ENCODE data around the gene DHRS7B.
A peak's percentile ranks its signal among the peaks of the same experiment; 100 is the strongest.

The DHRS7B gene

GRCh38 chr17:21209511-21210175 lies 82.9 kb downstream of the DHRS7B start:
- H3K4me1 ChIP-seq (ENCODE audit: insufficient read depth, low read length) = peaks cover 9% of the 10 kb centered on the region
- H3K9me3 ChIP-seq (ENCODE audit: control insufficient read depth, insufficient read depth, low read length) = no peaks in the 10 kb centered on the region
- no peak overlapping the region for H3K9ac ChIP-seq (ENCODE audit: low read depth, low read length)
- H3K36me3 ChIP-seq (ENCODE audit: insufficient read depth, low read length) = peaks cover 7% of the 10 kb centered on the region; the same call in 1 of the 2 replicates

GRCh38 chr17:21210411-21211076 lies 83.8 kb downstream of the DHRS7B start:
- Histone ChIP-seq H3K9ac (ENCODE audit: low read depth, low read length) (no peak overlapping the region), H3K36me3 (ENCODE audit: insufficient read depth, low read length) (peaks cover 7% of the 10 kb centered on the region; the same call in 1 of the 2 replicates), H3K9me3 (ENCODE audit: control insufficient read depth, insufficient read depth, low read length) (no peaks in the 10 kb centered on the region), H3K4me1 (ENCODE audit: insufficient read depth, low read length) (peaks cover 6% of the 10 kb centered on the region; the same call in 1 of the 2 replicates)

GRCh38 chr17:21211825-21212479 lies 85.2 kb downstream of the DHRS7B start:
- peaks cover 7% of the 10 kb centered on the region; the same call in 1 of the 2 replicates for H3K36me3 ChIP-seq (ENCODE audit: insufficient read depth, low read length)
- peaks cover 11% of the 10 kb centered on the region; the same call in 1 of the 2 replicates for H3K4me1 ChIP-seq (ENCODE audit: insufficient read depth, low read length)
- no peak overlapping the region for H3K9ac ChIP-seq (ENCODE audit: low read depth, low read length)
- no peaks in the 10 kb centered on the region for H3K9me3 ChIP-seq (ENCODE audit: control insufficient read depth, insufficient read depth, low read length)

DNA sequence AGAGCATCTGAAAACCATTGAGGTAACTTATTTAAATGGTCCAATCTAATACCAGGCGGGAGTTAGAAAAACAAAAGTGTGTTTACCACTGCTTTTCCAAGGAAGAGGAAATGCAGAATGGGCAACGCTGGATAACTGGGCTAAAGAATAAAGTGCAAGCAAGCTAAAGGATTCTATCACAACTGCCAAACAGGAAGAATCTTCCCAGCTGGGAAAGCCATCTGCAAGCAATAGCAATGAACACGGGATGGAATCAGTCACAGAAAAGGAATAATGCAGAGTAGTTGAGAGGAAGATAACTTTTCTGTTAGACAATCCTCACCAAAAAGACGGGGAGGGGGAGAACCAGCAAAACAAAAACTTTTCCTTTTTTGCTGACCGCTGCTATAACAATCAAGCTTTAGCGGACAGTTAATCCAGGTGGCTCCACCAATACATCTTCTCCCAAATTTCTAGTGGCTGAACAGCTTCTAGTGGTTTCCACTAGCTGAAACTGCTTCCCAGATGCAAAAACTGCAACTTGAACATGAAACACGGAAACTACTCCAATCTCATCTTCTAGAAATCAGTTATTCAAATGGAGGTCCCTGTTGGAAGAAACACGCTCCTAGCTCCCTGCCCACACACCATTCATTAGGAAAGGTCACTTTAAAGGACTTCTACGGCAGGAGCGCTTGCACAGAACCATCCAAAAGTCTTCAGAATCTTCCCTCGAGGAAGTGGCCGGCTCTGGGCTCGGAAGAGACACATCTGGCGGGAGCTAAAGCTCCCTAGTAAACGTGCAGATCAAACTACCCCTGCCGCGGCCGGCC lies 86.3 kb downstream of the DHRS7B start:
- Histone ChIP-seq H3K9me3 (ENCODE audit: control insufficient read depth, insufficient read depth, low read length) (no peaks in the 10 kb centered on the region), H3K36me3 (ENCODE audit: insufficient read depth, low read length) (peaks cover 7% of the 10 kb centered on the region; the same call in 1 of the 2 replicates), H3K9ac (ENCODE audit: low read depth, low read length) (peak overlapping the region; percentile 74), H3K4me1 (ENCODE audit: insufficient read depth, low read length) (peaks cover 11% of the 10 kb centered on the region)

DNA sequence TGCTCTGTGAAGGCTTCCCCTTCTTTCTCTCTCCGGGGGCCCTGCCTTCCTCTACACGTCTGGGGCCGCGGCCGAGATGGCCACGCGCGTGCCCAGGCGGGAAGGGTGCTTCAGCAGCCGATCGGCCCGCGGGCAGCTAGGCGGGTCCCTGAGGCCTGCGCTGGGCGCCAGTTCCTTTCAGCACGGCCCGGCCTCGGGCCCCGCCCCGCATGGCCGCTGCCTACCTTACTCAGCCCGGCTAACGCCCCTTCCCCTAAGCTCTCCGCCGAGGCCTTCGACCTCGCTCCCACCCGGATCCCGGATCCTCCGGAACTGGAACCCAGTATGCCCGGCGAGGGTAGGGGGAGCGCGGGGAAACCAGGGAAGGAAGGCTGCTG lies 86.9 kb downstream of the DHRS7B start:
- peaks cover 7% of the 10 kb centered on the region; the same call in 1 of the 2 replicates for H3K36me3 ChIP-seq (ENCODE audit: insufficient read depth, low read length)
- H3K4me1 ChIP-seq (ENCODE audit: insufficient read depth, low read length) = peaks cover 11% of the 10 kb centered on the region
- peak overlapping the region; percentile 74 for H3K9ac ChIP-seq (ENCODE audit: low read depth, low read length)
- no peaks in the 10 kb centered on the region for H3K9me3 ChIP-seq (ENCODE audit: control insufficient read depth, insufficient read depth, low read length)

- Histone ChIP-seq H3K36me3 (ENCODE audit: insufficient read depth, low read length) (peaks cover 7% of the 10 kb centered on the region; the same call in 1 of the 2 replicates), H3K9ac (ENCODE audit: low read depth, low read length) (peak within 1 kb of the TSS; percentile 74), H3K9me3 (ENCODE audit: control insufficient read depth, insufficient read depth, low read length) (no peaks in the 10 kb centered on the region), H3K4me1 (ENCODE audit: insufficient read depth, low read length) (peaks cover 11% of the 10 kb centered on the region)
Observed at GRCh38 chr17:21214015-21214776, 87.4 kb downstream of the DHRS7B start, which contains the start of gene TMEM11. Gene TMEM11 (minus strand): TSS chr17:21214161. CDS start chr17:21214152, 9 bp downstream.

- peaks cover 11% of the 10 kb centered on the region for H3K4me1 ChIP-seq (ENCODE audit: insufficient read depth, low read length)
- no peaks in the 10 kb centered on the region for H3K9me3 ChIP-seq (ENCODE audit: control insufficient read depth, insufficient read depth, low read length)
- H3K9ac ChIP-seq (ENCODE audit: low read depth, low read length) = peak overlapping the region; percentile 74
- peaks cover 7% of the 10 kb centered on the region; the same call in 1 of the 2 replicates for H3K36me3 ChIP-seq (ENCODE audit: insufficient read depth, low read length)
Observed at GRCh38 chr17:21214777-21215541, 88.2 kb downstream of the DHRS7B start.

- Histone ChIP-seq H3K9ac (ENCODE audit: low read depth, low read length) (no peak overlapping the region), H3K9me3 (ENCODE audit: control insufficient read depth, insufficient read depth, low read length) (no peaks in the 10 kb centered on the region), H3K4me1 (ENCODE audit: insufficient read depth, low read length) (peaks cover 11% of the 10 kb centered on the region), H3K36me3 (ENCODE audit: insufficient read depth, low read length) (peaks cover 2% of the 10 kb centered on the region; the same call in 1 of the 2 replicates)
Observed at GRCh38 chr17:21215935-21216334, 89.2 kb downstream of the DHRS7B start.

GRCh38 chr17:21217346-21217745 lies 90.6 kb downstream of the DHRS7B start:
- Histone ChIP-seq H3K36me3 (ENCODE audit: insufficient read depth, low read length) (no peaks in the 10 kb centered on the region), H3K4me1 (ENCODE audit: insufficient read depth, low read length) (peaks cover 6% of the 10 kb centered on the region), H3K9me3 (ENCODE audit: control insufficient read depth, insufficient read depth, low read length) (no peaks in the 10 kb centered on the region)

DNA sequence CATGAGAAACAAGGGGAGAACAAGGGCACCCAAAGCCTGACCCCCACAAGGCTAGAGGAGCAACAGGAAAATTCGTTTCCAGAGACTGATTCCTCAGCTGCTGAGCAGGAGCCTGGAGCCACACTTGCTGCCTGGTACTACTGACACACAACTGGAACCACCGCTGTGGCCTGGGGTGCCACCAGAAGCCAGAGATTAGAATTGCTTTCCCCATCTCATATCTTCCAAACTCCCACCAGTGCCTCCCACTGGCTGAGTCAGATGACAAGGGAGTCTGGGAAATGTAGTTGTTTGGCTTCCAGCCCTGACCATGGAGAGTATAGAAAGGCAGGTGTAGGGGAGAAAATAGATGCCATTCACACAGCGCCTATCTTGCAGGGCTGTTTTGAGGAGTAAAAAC lies 91.3 kb downstream of the DHRS7B start:
- peaks cover 4% of the 10 kb centered on the region; the same call in 1 of the 2 replicates for H3K4me1 ChIP-seq (ENCODE audit: insufficient read depth, low read length)
- no peaks in the 10 kb centered on the region for H3K36me3 ChIP-seq (ENCODE audit: insufficient read depth, low read length)
- H3K9ac ChIP-seq (ENCODE audit: low read depth, low read length) = no peak overlapping the region
- H3K9me3 ChIP-seq (ENCODE audit: control insufficient read depth, insufficient read depth, low read length) = no peaks in the 10 kb centered on the region

More at GRCh38 chr17:21217346-21217745, 90.6 kb downstream of the DHRS7B start:
- H3K9ac ChIP-seq (ENCODE audit: low read depth, low read length) = no peak overlapping the region

GRCh38 chr17:21218831-21219380 lies 92.1 kb downstream of the DHRS7B start:
- Histone ChIP-seq H3K9ac (ENCODE audit: low read depth, low read length) (no peak overlapping the region), H3K9me3 (ENCODE audit: control insufficient read depth, insufficient read depth, low read length) (no peaks in the 10 kb centered on the region), H3K36me3 (ENCODE audit: insufficient read depth, low read length) (no peaks in the 10 kb centered on the region), H3K4me1 (ENCODE audit: insufficient read depth, low read length) (peaks cover 4% of the 10 kb centered on the region; the same call in 1 of the 2 replicates)

- no peak overlapping the region for H3K9ac ChIP-seq (ENCODE audit: low read depth, low read length)
- no peaks in the 10 kb centered on the region for H3K9me3 ChIP-seq (ENCODE audit: control insufficient read depth, insufficient read depth, low read length)
- no peaks in the 10 kb centered on the region for H3K4me1 ChIP-seq (ENCODE audit: insufficient read depth, low read length)
- no peaks in the 10 kb centered on the region for H3K36me3 ChIP-seq (ENCODE audit: insufficient read depth, low read length)
Observed at GRCh38 chr17:21223086-21223485, 96.3 kb downstream of the DHRS7B start.
